CD4-positive, alpha-beta T cell treated with Interleukin-4 for 1 hour (primary cell): ENCODE results near the gene RANBP10.
A peak's percentile ranks its signal among the peaks of the same experiment; 100 is the strongest.
"Not testable (repeated sequence)": the region's sequence is repeated elsewhere in the genome, so short reads cannot be mapped to it uniquely, and the experiment has no call there.

Experiments used
- DNase-seq, 2 donors: peaks; one replicate each; pipeline ENCODE4 v3.0.0-alpha.2; 2020 to 2022

RANBP10 gene

DNA sequence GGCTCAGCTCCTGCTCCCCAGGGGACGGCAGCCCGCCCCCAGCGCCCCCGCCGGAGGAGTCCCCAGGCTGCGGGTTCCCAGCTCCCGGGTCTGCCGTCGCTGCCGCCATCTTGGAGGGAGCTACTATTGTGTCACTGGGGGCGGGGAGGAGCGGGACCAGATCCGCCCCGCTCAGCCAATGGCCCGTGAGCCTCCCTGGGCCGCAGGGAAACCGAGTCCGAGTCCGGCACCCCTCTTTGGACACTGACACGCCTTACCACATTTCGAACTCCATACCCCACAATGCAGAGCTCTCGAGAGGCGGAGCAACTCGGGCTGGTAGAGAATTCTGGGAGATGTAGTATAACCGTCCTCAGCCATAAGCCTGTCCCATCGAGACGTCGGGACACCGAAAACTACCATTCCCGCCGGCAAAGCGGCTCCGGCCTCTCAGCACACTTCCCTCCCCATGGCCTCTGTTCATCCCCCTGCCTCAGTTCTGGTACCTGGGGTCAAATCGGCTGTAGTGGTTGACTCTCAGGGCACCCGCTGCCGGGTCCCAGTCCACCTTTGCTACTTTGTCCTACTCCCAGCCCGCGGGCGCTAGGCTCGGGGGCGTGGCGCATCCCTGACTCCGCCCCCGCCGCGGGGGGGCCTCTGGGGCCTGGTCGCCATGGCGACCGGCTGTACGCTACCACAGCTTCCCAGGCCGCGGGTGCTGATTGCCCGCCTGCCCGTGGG is at the start of gene RANBP10, which contains the start of gene TSNAXIP1:
RANBP10 (minus strand) TSS at position 133 of the 720 bp plus-strand sequence; CDS start at position 109, 24 bp downstream.
TSNAXIP1 (plus strand) TSS at position 462 of the 720 bp plus-strand sequence. CDS start 261 bp downstream, outside the sequence.
- DNase-seq = peak; percentile 99

DNA sequence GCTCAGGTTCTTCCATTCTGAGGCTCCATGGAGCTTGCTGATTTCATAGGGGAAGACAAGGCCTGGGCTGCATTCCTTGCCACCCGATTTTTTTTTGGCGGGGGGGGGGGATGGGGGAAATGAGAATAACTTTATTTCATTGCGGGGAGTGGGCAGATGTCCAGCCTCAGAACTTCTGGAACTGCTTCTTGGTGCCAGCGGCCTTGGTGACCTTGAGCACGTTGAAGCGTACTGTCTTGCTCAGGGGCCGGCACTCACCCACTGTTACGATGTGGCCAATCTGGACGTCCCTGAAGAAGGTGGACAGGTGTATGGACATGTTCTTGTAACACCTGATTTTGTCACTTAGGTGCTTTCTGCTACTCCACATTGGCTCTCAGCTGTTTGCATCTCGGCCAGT is 49.4 kb upstream of the RANBP10 start:
- no peak for DNase-seq

DNA sequence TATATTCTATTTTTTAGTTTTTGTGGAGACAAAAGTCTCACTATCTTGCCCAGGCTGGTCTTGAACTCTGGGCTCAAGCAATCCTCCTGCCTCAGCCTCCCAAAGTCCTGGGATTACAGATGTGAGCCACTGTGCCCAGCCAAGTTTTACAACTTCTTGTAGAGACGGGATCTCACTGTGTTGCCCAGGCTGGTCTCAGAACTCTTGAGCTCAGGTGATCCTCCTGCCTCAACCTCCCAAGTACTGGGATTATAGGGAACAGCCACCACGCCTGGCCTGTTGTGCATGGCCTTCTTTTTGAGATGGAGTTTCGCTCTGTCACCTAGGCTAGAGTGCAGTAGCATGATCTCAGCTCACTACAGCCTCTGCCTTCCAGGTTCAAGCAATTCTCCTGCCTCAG is 47.3 kb upstream of the RANBP10 start:
- no peak for DNase-seq

DNA sequence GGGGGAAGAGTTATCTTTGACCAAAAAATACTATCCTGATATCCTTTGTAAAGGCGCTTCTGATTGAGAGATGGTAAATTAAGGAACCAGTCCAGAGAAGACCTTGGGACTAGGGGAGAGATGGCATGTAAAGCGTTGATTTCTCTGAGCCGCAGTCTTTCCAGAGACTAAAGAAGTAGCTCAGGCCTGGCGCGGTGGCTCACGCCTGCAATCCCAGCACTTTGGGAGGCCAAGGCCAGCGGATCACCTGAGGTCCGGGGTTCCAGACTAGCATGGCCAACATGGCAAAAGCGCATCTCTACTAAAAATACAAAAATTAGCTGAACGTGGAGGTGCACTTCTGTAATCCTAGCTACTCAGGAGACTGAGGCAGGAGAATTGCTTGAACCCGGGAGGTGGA is 41.8 kb upstream of the RANBP10 start:
- DNase-seq = no peak

DNA sequence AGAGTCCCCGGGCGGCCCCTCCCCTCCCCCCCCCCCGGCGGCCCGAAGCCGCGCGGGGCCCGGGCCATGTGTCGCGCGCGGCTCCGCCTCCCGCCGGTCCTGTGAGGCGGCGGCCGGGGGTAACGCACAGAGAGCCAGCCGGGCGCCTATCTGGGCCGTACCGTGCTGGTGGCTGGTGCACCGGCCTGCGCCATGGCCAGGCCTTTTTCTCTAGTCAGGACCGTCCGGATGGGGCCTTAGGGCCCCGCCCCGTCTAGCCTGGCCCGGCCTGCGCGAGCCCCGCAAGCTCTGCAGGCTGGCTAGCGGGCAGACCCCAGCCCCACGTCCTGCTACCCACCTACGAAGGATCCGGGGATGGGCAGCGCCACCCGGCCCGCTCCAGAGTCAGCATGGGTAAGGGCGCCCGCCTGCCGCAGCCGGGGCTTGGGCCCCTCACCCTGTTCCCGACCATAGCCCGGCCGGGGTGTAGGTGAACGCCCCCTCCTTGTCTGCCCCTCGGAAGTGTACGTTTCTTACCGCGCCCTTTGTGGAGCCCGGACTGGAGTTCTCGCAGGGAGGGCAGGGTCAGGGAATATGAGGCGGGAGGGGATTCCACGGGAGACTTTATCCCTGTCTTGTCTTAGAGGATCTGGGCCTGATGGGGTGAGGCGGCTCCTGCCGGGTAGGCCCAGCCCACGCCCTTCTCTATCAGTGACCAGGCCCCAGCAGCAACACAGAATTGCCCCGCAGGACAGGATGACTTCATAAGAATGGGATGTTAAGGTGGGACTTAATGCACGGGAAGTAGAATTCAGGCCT is 40.9 kb upstream of the RANBP10 start, which contains the start of gene CENPT:
CENPT (minus strand) TSS at position 630 of the 798 bp plus-strand sequence. CDS start 13,834 bp downstream, outside the sequence.
- no peak for DNase-seq

DNA sequence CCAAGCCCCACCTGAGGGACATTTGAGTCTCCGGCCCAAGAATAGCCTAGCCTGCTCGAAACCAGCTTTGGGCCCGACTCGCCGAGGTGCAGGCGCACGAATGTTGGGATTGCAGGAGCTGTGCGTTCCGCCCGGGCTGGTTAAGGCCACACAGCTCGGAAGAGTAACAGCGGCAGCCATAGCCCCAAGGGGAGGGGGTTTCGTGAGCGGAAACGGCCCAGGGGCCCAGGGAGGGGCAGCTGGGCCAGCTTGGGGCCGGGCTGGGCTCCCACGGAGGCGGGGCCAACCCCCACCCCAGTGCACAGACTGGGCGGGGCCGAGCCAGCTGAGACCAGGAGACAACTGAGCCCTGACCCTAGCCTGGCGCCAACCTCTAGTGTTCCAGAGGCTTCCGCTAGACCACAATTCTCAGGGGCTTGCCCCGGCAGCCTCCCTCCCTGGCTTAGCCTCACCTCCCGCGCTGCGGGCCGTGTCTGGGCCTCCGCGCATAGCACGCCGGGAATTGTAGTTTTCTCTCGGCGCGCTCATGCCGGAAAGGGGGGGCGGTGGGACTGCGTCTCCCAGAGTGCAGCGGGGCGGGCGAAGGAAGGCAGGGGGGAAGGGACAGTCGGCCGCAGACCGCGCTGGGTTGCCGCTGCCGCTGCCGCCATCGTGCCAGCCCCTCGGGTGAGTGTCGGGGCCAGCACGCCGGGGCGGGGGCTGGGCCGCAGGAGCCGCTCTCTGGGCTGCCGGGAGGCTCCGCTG is 40.1 kb upstream of the RANBP10 start, which contains the start of gene NUTF2:
NUTF2 (plus strand) TSS at position 614 of the 744 bp plus-strand sequence. CDS start 18,198 bp downstream, outside the sequence.
- peak; percentile 95 to 96 for DNase-seq

DNA sequence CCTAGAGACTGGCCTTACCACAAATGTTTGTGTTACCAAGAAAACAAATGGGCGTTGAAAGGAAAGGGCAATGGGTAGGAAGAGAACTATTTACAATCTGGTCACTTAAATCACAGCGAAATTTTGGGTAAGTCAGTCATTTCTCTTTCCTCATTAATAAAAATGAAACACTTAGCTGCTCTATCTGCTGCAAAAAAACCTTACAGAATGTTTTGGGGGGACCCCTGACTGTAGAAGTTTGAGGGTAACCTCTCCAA is 39.6 kb upstream of the RANBP10 start:
- no peak for DNase-seq

DNA sequence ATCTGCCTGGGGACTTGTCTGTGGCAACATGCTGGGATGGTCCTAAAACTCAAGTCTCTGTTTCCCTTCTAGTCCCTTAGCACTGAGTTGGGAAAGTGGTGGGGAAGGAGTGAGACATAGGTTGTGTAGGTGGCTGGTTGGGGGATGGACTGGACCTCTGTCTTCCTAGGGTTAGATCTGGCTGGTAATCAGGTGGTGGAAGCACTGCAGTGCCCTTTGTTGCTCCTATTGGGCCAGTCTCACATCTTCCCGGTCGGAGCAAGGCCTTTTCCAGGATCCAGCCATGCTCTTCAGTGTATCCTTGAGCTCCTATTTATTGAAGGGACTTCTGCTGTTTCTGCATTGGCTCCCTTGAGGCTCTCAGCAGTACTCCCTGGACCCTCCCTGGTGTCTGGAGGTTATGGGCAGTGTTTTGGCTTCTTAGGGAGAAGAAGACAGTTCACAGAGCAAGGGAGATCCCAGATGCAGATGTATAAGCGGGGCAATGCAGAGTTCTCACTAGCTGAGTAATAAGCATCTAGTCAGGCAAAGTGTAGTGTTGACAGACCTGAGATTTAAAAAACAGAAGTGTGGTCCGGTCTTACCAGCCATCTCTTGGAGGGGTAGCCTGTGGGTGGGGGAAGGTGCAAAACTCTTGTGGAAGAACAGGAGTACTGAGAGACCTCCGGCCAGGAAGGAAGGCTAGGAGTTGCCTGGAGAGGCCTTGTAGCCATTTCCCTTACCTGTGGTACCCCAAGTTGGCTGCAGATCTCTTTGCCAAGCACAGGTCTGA is 39.1 kb upstream of the RANBP10 start:
- DNase-seq = no peak

DNA sequence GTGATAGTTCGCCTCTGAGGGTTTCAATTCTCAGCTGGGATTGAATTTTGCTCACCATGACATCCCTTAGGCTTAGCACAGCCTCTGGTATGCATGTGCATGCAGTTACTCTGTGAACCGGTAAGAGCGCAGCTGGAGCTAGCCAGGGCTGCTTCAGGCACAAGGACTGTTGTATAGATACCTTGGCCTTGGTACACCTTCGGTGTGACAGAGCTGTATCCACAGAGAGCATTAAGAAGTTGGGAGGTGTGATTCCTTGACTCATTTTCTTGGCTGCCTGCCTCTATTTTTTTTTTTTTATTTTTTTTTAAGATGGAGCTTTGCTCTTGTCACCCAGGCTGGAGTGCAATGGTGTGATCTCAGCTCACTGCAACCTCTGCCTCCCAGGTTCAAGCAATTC is 38.1 kb upstream of the RANBP10 start:
- no peak for DNase-seq

DNA sequence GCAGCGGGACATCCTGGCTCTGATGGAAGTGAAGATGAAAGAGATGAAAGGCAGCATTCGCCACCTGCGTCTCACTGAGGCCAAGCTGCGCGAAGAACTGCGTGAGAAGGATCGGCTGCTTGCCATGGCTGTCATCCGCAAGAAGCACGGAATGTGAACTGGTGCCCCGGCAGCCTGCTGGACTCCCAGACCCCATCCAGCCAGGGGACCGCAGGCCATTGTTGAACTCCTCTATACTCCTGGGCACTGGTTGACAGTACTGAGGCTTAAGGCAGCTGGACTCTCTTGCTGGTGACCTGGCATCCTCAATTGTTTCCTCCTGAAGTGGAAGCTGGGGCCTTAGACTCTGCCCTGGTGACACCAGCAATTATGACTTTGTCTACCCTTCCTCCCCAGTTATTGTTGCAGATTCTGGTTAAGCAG is 37.0 kb upstream of the RANBP10 start:
- DNase-seq = no peak

DNA sequence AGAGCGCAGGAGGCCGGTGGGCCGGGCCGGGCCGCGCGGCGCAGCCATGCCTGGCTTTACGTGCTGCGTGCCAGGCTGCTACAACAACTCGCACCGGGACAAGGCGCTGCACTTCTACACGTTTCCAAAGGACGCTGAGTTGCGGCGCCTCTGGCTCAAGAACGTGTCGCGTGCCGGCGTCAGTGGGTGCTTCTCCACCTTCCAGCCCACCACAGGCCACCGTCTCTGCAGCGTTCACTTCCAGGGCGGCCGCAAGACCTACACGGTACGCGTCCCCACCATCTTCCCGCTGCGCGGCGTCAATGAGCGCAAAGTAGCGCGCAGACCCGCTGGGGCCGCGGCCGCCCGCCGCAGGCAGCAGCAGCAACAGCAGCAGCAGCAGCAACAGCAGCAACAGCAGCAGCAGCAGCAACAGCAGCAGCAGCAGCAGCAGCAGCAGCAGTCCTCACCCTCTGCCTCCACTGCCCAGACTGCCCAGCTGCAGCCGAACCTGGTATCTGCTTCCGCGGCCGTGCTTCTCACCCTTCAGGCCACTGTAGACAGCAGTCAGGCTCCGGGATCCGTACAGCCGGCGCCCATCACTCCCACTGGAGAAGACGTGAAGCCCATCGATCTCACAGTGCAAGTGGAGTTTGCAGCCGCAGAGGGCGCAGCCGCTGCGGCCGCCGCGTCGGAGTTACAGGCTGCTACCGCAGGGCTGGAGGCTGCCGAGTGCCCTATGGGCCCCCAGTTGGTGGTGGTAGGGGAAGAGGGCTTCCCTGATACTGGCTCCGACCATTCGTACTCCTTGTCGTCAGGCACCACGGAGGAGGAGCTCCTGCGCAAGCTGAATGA is 36.4 kb upstream of the RANBP10 start:
- DNase-seq = peak; percentile 60 to 72

DNA sequence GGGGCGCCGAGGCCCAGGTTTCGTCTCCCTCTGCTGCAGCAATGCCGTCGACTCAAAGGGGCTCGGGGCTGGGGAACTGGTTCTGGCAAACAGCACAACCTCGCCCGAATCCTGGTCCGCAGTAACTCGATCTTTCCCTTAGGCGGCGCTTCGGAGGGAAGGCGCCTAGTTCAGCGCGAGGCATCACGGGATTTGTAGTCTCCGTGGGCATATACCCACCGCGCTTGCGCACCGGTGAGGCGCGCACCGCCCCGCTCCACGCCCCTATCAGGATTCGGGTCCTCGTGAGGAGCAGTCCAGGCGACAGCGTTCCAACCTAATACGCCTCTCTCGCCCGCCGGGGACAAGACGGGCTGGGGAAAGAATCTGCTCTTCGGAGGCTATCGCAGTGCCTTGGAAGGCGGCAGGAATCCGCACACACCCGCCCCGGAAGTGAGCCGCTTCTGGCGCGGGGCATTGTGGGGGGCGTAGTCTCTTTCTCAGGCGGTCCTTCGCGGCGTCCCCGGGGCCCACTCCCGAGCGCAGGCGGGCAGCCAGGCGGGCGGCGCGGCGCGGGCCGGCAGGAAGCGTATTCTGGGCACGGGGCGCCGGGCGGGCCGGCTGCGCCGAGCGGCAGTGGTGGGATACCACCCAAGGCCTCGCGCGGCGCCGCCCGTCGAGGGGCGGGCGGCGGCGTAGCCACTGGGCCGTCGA is 35.6 kb upstream of the RANBP10 start, which contains the start of gene THAP11:
THAP11 (plus strand) TSS at position 505 of the 693 bp plus-strand sequence. CDS start 235 bp downstream, outside the sequence.
- peak; percentile 93 to 96 for DNase-seq

DNA sequence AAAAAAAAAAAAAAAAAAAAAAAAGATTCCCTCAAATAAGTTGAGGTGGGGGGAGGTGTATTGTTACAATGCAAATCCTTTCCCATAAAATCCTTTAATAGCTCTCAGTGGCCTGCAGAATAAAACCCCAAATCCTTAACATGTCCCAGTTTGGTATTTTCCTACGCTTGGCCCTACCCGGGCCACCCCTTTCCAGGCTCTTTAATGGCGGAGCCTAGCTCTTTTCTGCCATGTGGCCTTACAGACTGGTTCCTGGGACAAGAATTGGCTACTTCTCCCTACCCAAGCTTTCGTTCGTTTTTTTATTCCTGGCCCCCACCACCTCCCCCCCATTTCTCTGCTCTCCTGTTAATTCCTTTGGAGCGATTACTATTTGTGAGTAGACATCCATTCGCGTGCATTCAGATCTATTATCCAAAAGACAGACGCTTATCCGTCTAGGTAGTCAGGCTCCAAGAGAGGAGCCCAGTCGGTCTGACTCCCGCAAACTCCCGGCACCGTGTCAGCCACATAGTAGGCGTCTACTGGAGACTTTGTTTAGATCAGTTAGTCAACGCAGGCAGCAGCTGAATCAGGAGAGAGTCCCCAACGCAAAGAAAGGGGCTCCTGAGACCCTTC is 34.9 kb upstream of the RANBP10 start:
- DNase-seq = no peak

DNA sequence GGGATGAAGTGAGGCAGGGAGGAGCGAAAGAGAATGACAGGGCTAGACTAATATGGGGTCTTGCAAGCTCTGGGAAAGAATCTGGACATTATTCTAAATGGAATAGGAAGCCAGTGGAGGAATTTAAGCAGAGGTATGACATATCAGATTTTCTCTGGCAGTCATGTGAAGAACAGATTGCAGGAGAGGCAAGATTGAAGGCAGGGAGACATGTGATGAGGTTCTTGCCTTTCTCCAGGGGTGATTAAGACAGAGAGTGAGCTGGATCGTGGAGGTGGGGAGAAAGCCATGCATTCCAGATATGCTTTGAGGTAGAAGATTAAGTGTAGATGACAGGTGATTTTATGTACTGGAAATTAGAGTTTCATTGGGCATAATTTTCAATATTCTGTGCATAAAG is 31.5 kb upstream of the RANBP10 start:
- no peak for DNase-seq

DNA sequence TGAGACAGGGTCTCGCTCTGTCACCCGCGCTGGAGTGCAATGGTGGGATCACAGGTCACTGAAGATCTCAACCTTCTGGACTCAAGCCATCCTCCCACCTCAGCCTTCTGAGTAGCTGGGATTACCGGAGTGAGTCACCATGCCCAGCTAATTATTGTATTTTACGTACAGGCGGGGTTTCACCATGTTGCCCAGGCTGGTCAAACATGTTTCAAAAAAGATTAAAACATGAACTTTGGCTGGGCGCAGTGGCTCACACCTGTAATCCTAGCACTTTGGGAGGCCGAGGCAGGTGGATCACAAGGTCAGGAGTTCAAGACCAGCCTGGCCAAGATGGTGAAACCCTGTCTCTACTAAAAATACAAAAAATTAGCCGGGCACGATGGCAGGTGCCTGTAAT is 30.8 kb upstream of the RANBP10 start:
- not testable (repeated sequence) for DNase-seq

DNA sequence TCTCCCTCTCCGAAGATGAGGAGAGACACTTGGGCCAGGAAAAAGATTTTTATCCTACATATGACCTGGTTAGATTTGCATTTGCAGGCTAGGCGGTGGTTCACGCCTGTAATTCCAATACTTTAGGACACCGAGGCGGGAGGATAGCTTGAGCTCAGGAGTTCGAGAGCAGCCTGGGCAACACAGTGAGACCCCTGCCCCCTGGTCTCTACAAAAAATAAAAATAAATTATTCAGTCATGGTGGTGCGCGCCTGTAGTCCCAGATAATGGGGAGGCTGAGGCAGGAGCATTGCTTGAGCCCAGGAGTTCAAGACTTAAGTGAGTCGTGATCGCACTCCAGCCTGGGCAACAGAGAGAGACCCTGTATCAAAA is 27.9 kb upstream of the RANBP10 start:
- no peak for DNase-seq

DNA sequence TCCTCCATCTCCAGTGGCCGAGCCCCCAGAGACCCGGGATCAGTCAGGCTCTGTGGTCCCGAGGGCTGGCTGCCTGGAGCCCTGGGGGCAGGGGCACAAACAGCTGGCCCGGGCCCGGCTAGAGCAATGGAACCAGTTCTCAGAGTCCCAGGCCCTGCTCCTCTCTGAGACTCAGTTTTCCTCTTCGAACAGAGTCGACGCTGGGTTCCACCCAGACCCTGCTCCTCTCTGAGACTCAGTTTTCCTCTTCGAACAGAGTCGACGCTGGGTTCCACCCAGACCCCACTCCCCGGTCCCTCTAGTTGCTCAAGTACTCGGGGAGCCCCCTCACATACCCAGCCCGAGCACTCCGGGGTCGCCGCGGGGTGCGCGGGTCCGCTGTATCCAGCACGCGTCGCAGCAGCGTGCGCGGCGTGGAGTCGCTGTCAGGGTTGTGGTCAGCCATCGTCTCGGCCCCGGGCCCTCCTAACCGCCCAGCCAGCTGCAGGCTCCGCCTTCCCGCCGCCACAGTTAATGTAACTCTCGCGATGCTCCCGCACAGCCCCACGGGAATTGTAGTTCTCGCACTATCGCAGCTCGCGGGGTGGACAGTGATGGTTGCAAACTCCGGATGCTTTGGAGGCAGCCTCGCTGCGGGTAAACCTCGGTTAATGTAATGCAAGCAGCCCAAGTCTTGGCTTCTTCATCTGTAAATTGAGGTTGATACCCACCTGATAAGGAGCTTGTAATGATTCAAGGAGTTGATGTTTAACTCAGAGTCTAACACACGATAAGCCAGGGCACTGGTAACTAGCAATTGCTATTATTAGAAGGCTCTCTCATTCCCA is 27.3 kb upstream of the RANBP10 start:
- DNase-seq = peak; percentile 93 to 95

DNA sequence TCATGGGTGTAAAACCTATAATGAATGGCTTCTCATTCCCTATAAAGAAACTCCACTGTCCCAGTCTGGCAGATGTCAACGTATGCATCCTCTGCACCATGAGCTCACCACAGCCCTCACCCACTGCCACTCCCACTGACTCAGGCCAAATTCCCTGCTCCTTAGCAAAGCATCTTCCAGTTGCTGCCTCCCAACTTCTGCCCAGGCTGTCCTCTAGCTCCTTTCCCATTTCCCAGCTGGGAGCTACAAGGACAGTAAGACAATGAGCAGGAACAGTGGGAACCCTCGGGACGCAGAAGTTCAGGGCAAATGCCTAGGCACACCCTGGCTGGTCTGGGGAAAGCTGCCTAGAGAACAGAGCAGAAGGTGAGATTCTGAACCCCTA is 26.7 kb upstream of the RANBP10 start:
- DNase-seq = no peak

DNA sequence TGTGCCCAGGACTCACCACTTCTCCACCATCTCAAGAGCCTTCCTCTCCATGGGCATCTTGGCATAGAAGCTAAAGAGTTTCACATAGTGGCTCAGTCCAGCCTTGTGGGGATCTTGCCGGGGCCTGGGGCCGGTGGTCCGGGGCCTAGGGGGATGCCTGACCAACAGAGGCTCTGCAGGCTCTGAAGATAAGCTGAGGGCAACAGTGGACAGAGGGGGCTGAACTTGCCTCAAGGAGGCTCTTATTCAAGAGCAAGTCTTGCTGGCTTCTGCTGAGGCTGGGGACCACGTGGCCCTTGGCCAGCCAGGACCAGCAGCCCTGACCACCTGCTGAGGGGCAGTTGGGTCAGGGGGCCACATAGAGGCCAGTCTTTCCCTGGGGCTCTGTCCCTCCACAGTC is 22.3 kb upstream of the RANBP10 start:
- DNase-seq = no peak
